ENCODE results near the gene KCNJ12. TPM values are rescaled to one million over a fixed set of nuclear protein-coding genes. Genes with fewer than 3 reads are reported as not detected.

The KCNJ12 gene
- total RNA-seq, 1 experiment from 2014 or later: 0.21 TPM

DNA sequence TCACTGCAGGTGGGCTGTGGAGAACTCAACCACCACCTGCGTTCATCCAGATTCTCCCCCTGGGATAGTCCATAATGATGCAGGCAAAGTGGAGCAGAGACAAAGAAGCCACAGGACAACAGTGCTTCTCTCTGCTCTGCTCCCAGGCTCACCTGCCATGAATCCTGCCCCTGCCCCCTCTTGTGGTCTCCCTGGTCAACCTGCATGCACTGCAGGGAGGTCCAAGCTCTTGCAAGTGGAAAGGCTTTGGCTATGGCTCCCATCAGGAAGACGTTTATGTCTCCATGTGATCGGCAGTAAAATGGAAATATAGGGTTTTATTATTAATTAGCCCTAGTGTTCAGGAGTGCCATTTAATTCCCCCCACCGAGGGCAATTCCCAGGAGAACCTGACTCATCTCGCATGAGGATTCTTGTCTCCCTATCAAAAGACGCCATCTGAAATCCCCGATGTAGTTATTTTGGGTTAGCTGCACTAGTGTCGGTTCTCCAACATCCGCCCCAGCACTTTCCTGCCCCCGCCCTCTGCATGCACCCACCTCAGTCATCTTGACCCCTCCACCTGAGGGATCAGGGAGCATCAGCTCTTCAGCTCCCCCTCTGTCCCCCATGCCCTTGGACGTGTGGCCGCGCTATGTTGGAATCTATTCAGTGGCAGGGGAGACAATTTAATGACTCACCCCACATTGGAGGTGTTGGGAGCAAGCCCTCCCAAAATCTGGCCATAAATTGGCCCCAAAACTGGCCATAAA is 91.8 kb downstream of the KCNJ12 start:
- no peak for DNase-seq (ENCODE audit: low read depth)

Other genes with a start within 250 kb of the KCNJ12 start
- gene DHRS7B, start 249.4 kb upstream of the KCNJ12 start, total RNA-seq (2014; rRNA removed; shearing (Covaris generic)): 8.1 and 11.2 TPM in 2 replicates
- 38.3 and 52.3 TPM in 2 replicates for gene TMEM11, start 162.2 kb upstream of the KCNJ12 start, total RNA-seq (2014; rRNA removed; shearing (Covaris generic))
- 0.47 and 0.88 TPM in 2 replicates for gene NATD1, start 122.9 kb upstream of the KCNJ12 start, total RNA-seq (2014; rRNA removed; shearing (Covaris generic))
- 22.0 and 23.4 TPM in 2 replicates for gene MAP2K3, start 91.6 kb upstream of the KCNJ12 start, total RNA-seq (2014; rRNA removed; shearing (Covaris generic))